HG03103 (cell line): ENCODE data around the gene SCN10A.

Experiments used
- ATAC-seq: cut with Tn5 transposase; IDR thresholded peaks from one replicate; pipeline ENCODE4 v1.9.1; 2021; ENCODE audit warnings: low read depth; ENCODE audit not compliant: unreplicated experiment

The SCN10A gene

DNA sequence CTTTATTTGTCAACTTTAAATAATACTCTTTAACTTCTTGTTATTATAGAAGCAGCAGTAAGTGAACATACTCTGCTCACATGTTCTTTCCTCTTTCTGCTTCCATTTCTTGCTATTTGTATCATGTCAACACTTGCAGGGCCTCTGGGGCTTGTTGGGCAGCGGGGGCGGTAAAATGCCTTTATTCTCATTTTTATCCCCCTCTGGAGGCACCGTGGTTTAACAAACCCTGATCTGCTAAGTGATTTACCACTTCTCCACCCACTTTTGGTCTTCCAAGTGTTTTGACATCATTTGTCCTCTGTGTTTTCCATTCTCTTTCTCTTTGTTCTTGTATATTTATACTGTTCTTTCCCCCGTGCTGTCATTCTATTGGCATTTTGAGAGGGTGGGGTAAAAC, 33.9 kb downstream of the SCN10A start:
- ATAC-seq: no peak

- no peak for ATAC-seq
Observed at GRCh38 chr3:38773528-38773927, 42.5 kb downstream of the SCN10A start.

DNA sequence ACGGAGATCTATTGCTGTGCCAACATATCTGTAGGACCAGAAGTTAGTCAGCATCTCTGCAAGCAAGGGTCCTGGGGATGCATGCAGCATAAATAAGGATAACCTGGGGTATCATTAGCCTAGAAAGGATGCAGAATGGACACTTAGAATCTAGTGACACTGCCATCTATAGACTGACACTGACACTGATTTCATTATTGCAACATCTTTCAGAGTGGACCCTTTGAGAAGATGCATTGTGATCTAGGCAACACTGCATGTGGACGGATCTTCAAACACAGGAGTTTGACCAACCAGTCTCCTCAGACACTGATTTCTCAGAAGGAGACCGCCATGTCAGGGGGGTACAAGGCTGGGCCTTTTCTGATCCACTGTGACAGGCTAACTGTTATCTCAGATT, 52.4 kb downstream of the SCN10A start:
- ATAC-seq: no peak

DNA sequence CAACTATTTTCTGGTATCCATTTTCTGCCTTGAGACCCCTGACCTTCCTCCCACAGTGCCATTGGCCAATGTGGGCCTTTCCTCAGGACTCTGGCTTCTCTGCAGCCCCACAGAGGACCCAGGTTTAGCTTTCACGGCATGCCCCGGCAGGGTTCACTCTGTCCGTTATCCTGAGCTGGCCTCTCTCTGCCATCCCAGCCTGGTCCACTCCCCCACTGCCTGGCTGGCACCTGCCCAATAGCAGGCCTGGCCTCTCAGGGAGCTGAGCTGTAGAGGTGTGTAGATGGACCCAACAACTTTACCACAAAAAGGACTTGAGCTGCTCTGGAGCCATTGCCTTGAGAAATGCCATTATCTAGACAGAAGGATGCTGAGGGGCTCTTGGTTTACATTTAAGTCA, 57.5 kb downstream of the SCN10A start:
- ATAC-seq: no peak

- no peak for ATAC-seq
Observed at GRCh38 chr3:38757721-38758120, 58.3 kb downstream of the SCN10A start.

GRCh38 chr3:38756892-38757291, 59.1 kb downstream of the SCN10A start:
- ATAC-seq: no peak

- ATAC-seq: no peak
Observed at GRCh38 chr3:38755130-38755529, 60.9 kb downstream of the SCN10A start.

- no peak for ATAC-seq
Observed at GRCh38 chr3:38746641-38747040, 69.4 kb downstream of the SCN10A start.

- ATAC-seq: no peak
Observed at GRCh38 chr3:38743043-38743442, 73.0 kb downstream of the SCN10A start.

DNA sequence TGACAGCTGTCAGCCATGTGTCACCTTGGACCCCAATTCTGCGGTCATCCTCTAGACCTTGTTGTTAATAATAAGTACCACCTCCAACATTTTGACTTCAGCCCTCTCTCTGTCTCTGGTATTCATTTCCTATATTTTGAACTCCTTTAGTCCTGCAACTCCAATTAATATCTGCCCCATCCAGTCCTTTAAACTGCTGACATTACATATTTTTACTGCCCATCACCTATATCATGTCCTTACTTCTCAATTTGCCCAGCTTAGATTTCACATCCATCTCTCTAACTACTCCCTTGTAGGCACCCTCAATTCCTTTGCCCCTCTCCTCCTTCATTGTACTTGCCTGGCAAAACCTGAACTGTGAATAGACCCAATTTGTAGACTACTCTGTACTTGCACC, 73.5 kb downstream of the SCN10A start:
- ATAC-seq: no peak

GRCh38 chr3:38740537-38740936, 75.5 kb downstream of the SCN10A start:
- no peak for ATAC-seq

- ATAC-seq: no peak
Observed at GRCh38 chr3:38739931-38740330, 76.1 kb downstream of the SCN10A start.

DNA sequence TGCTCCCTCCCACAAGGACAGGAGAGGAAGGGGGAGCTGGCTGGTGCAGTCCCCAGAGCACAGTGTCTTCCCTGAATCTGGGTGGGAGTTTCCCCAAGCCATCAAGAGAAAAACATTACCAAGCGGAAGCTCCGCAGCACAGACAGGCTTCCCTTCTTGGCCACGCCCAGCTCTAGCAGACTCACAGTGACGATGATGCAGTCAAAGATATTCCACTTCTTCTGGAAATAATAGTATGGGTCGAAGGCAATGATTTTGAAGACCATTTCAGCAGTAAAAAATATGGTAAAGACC, 76.7 kb downstream of the SCN10A start:
- no peak for ATAC-seq

GRCh38 chr3:38738630-38739395, 77.2 kb downstream of the SCN10A start:
- no peak for ATAC-seq

- ATAC-seq: no peak
Observed at GRCh38 chr3:38731522-38731921, 84.5 kb downstream of the SCN10A start.

DNA sequence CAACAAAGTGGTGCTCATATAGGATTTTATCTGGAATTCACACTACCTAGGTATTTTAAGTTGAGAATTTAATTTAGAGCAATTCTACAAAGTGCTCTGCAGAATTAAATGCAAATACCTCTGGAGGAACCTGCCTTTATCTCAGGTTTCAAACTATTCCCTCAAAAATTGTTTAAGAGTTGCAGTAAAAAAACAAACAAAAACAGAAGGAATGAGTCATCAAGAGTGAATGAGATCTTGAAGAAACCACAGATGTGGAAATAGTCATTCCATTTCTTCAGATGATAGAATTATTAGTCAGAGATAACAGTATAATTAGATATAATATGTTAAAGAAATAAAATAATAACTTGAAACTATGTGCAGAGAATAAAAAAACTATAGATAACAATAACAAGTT, 85.7 kb downstream of the SCN10A start:
- no peak for ATAC-seq

- no peak for ATAC-seq
Observed at GRCh38 chr3:38728008-38728407, 88.0 kb downstream of the SCN10A start.

- ATAC-seq: no peak
Observed at GRCh38 chr3:38726751-38727150, 89.3 kb downstream of the SCN10A start.

DNA sequence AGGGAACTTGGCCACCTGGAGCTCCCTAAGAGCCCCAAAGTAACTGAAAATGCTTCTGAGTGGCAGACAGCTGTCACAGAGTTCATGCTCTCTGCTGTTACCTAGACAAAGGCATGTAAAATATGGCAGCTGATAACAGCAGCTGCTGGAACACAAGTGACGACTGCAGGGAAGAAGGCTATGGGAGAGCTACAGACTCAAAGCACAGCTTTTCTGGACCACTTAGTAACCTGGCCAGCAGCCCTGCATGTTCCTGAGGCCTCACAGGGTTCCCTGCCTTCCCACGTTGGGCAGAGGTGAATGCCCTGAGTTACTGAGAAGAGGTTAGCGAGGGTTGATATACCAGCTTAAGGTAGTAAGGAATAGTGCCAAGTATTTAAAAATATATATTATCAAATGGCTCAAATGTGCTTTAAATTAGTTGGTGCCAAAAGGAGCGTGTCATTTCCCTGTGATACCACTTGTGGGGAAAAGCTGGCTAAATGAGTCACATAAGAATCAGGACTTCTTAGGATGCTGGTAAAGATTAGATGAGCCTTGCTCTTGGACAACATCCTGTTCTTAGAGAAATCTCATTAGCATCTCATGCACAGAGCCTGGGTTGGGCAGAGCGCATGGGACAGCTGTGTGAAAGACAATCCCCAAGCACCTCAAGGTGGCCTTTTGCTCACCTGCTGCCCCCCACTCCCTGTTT, 90.1 kb downstream of the SCN10A start:
- ATAC-seq: no peak

GRCh38 chr3:38724392-38724736, 91.7 kb downstream of the SCN10A start:
- ATAC-seq: no peak

DNA sequence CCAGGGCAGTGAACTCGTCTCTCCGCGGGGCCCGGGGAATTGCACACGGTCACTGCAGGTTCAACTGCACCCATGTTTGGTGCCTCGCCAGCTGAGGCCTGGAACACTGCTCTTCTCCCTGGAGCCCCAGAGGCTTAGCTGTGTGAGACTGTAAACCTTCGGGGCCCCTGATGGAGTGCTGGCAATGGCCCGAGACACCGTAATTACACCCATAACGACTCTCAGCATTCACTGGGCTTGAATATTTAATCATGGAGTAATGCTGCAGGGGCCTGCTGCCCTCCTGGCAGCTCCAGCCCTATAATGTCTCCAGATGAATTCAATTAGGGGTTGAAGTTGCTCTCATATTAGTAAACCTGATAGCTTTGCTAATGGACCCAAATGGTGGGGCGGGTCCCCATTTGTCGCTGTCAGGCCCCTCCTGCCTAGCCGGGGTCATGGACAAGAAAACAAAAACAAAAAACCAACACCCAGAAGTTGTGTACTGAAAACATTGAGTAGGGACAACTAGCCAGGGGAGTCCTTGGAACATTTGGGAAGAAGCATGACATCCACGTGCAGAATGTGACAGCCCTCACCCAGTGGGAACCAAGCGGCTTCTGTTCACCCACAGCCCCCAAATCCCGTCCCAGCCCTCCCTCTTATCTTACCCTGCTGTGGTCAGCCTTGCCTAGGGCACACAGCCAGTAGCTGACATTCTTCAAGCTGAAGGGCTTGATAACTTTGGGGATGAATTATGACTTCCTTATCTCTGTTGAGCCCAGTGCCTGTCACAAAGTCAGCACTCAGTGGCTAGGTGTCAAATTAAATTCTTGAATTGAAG, 92.2 kb downstream of the SCN10A start:
- no peak for ATAC-seq
